H1 (cell line): Measurements from ENCODE around the gene TRDN. TPM values are rescaled to one million over a fixed set of nuclear protein-coding genes. Genes with fewer than 3 reads are reported as not detected.

Source experiments
- BCL11A ChIP-seq, 2 experiments: IDR thresholded peaks; one replicate each; pipeline ENCODE4 v1.6.1; 2011; ENCODE audit warnings: low read depth in 2 of 2, low read length in 2 of 2, mild to moderate bottlenecking in 2 of 2
- EP300 ChIP-seq, 2 experiments: IDR thresholded peaks; 1 replicate in 1 of 2; 2 replicates in 1 of 2; pipeline ENCODE4 v1.6.1; 2011 to 2012; ENCODE audit warnings: low read depth in 2 of 2, low read length in 2 of 2, mild to moderate bottlenecking in 2 of 2, borderline replicate concordance in 1 of 2, inconsistent platforms in 1 of 2, moderate library complexity in 1 of 2
- MAFK ChIP-seq: IDR thresholded peaks from 2 replicates; pipeline ENCODE4 v1.6.1; 2012; ENCODE audit warnings: low read depth, mild to moderate bottlenecking, improper control_type of control experiment, low read length
- POLR2A ChIP-seq, 2 experiments: IDR thresholded peaks; 1 replicate in 1 of 2; 2 replicates in 1 of 2; pipeline ENCODE4 v1.6.1; 2011; ENCODE audit warnings: low read depth in 2 of 2, low read length in 2 of 2, mild to moderate bottlenecking in 2 of 2; ENCODE audit errors: control extremely low read depth in 1 of 2
- POLR2AphosphoS5 ChIP-seq: IDR thresholded peaks from 2 replicates; pipeline ENCODE4 v1.6.1; 2011; ENCODE audit warnings: low read depth, low read length
- POU5F1 ChIP-seq: IDR thresholded peaks from 2 replicates; pipeline ENCODE4 v1.6.1; 2011; ENCODE audit warnings: low read depth, mild to moderate bottlenecking, low read length, moderate library complexity
- SP4 ChIP-seq: IDR thresholded peaks from 2 replicates; pipeline ENCODE4 v1.6.1; 2012; ENCODE audit warnings: low read length, inconsistent platforms
- SRF ChIP-seq: IDR thresholded peaks from 2 replicates; pipeline ENCODE4 v1.6.1; 2011; ENCODE audit warnings: mild to moderate bottlenecking, low read depth, low read length, moderate library complexity
- TAF1 ChIP-seq: IDR thresholded peaks from 2 replicates; pipeline ENCODE4 v1.6.1; 2011; ENCODE audit warnings: mild to moderate bottlenecking, low read depth, low read length
- TEAD4 ChIP-seq: IDR thresholded peaks from 2 replicates; pipeline ENCODE4 v1.6.1; 2012; ENCODE audit warnings: low read depth, low read length, inconsistent platforms, mixed read lengths
- polyA plus RNA-seq, 7 experiments: library from polyadenylated mRNA; depleted of rRNA in 3 of 7; stranded (reverse) in 5 of 7; unstranded in 2 of 7; fragments of >200 nt in 5 of 7; fragments of 200-250 nt in 2 of 7; gene quantifications; 1 replicate in 5 of 7; 2 replicates in 1 of 7; 4 replicates in 1 of 7; pipeline versions ENCODE4 v1.2.1 to v1.2.3, GENCODE V29; 2011 to 2013; ENCODE audit warnings: missing spikeins in 2 of 7, mixed read lengths in 2 of 7
- total RNA-seq: library from RNA; stranded (reverse); fragmentation: NEBNext Ultra II Directional; extraction: Animal tissue kit (Norgen Biotek cat#: 25700); gene quantifications from 2 replicates; pipeline ENCODE4 v1.2.1, GENCODE V29; 2021
- TF ChIP-seq, protein P1 (sequence below): fragments of 300-600 bp; sonication (generic); IDR thresholded peaks from 2 replicates; pipeline ENCODE4 v1.7.1; 2012; ENCODE audit warnings: low read length, moderate library complexity, mild to moderate bottlenecking, inconsistent platforms; ENCODE audit not compliant: insufficient replicate concordance
- TF ChIP-seq, protein P2 (sequence below): IDR thresholded peaks from 2 replicates; pipeline ENCODE4 v1.6.1; 2011; ENCODE audit warnings: low read length, improper control_type of control experiment

Gene TRDN
- total and polyA plus RNA-seq, 2 of the 8 experiments (the other 6 are each of a cell fraction or from before 2014, with no cell fraction given) = 1.6 to 41.6 TPM

DNA sequence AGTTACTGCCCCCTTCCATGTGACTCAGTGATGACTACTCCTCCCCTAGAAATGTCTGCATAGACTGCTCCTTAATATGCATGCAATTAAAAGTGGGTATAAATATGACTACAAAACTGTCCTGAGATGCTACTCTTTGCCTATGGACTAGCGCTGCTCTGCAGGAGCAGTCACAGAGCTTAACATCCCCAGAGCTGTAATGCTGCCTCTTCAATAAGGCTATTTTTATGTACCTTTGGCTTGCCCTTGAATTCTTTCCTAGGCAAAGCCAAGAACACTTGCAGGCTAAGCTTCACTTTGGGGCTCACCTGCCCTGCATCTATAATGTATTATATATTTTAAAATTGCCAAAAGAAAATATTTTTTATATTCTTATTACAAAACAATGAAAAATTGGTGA lies 341.6 kb downstream of the TRDN start (continued):
- TF ChIP-seq, protein P1, sequence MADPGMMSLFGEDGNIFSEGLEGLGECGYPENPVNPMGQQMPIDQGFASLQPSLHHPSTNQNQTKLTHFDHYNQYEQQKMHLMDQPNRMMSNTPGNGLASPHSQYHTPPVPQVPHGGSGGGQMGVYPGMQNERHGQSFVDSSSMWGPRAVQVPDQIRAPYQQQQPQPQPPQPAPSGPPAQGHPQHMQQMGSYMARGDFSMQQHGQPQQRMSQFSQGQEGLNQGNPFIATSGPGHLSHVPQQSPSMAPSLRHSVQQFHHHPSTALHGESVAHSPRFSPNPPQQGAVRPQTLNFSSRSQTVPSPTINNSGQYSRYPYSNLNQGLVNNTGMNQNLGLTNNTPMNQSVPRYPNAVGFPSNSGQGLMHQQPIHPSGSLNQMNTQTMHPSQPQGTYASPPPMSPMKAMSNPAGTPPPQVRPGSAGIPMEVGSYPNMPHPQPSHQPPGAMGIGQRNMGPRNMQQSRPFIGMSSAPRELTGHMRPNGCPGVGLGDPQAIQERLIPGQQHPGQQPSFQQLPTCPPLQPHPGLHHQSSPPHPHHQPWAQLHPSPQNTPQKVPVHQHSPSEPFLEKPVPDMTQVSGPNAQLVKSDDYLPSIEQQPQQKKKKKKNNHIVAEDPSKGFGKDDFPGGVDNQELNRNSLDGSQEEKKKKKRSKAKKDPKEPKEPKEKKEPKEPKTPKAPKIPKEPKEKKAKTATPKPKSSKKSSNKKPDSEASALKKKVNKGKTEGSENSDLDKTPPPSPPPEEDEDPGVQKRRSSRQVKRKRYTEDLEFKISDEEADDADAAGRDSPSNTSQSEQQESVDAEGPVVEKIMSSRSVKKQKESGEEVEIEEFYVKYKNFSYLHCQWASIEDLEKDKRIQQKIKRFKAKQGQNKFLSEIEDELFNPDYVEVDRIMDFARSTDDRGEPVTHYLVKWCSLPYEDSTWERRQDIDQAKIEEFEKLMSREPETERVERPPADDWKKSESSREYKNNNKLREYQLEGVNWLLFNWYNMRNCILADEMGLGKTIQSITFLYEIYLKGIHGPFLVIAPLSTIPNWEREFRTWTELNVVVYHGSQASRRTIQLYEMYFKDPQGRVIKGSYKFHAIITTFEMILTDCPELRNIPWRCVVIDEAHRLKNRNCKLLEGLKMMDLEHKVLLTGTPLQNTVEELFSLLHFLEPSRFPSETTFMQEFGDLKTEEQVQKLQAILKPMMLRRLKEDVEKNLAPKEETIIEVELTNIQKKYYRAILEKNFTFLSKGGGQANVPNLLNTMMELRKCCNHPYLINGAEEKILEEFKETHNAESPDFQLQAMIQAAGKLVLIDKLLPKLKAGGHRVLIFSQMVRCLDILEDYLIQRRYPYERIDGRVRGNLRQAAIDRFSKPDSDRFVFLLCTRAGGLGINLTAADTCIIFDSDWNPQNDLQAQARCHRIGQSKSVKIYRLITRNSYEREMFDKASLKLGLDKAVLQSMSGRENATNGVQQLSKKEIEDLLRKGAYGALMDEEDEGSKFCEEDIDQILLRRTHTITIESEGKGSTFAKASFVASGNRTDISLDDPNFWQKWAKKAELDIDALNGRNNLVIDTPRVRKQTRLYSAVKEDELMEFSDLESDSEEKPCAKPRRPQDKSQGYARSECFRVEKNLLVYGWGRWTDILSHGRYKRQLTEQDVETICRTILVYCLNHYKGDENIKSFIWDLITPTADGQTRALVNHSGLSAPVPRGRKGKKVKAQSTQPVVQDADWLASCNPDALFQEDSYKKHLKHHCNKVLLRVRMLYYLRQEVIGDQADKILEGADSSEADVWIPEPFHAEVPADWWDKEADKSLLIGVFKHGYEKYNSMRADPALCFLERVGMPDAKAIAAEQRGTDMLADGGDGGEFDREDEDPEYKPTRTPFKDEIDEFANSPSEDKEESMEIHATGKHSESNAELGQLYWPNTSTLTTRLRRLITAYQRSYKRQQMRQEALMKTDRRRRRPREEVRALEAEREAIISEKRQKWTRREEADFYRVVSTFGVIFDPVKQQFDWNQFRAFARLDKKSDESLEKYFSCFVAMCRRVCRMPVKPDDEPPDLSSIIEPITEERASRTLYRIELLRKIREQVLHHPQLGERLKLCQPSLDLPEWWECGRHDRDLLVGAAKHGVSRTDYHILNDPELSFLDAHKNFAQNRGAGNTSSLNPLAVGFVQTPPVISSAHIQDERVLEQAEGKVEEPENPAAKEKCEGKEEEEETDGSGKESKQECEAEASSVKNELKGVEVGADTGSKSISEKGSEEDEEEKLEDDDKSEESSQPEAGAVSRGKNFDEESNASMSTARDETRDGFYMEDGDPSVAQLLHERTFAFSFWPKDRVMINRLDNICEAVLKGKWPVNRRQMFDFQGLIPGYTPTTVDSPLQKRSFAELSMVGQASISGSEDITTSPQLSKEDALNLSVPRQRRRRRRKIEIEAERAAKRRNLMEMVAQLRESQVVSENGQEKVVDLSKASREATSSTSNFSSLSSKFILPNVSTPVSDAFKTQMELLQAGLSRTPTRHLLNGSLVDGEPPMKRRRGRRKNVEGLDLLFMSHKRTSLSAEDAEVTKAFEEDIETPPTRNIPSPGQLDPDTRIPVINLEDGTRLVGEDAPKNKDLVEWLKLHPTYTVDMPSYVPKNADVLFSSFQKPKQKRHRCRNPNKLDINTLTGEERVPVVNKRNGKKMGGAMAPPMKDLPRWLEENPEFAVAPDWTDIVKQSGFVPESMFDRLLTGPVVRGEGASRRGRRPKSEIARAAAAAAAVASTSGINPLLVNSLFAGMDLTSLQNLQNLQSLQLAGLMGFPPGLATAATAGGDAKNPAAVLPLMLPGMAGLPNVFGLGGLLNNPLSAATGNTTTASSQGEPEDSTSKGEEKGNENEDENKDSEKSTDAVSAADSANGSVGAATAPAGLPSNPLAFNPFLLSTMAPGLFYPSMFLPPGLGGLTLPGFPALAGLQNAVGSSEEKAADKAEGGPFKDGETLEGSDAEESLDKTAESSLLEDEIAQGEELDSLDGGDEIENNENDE = no peak
- TF ChIP-seq TEAD4 (no peak), MAFK (no peak), POLR2A (IDR thresholded peaks at IDR 0.05; ENCODE audit: control extremely low read depth in 1 of 2, low read depth in 2 of 2, low read length in 2 of 2) (no peak), EP300 (IDR thresholded peaks at IDR 0.05; ENCODE audit: borderline replicate concordance in 1 of 2, low read depth in 2 of 2, low read length in 2 of 2) (no peak), POLR2AphosphoS5 (no peak), POU5F1 (no peak), BCL11A (IDR thresholded peaks at IDR 0.05; ENCODE audit: low read depth in 2 of 2, low read length in 2 of 2) (no peak), TAF1 (no peak), SRF (no peak), SP4 (no peak)
- TF ChIP-seq, protein P2, sequence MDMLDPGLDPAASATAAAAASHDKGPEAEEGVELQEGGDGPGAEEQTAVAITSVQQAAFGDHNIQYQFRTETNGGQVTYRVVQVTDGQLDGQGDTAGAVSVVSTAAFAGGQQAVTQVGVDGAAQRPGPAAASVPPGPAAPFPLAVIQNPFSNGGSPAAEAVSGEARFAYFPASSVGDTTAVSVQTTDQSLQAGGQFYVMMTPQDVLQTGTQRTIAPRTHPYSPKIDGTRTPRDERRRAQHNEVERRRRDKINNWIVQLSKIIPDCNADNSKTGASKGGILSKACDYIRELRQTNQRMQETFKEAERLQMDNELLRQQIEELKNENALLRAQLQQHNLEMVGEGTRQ = no peak
